Rectal smooth muscle tissue (tissue), 1 donor: ENCODE data around the gene FLVCR2.
A peak's percentile ranks its signal among the peaks of the same experiment; 100 is the strongest.

Source experiments
- H3K27ac ChIP-seq: one replicate; pipeline ENCODE4 v1.7.0; 2013; ENCODE audit warnings: low read depth, low read length, inconsistent platforms
- H3K27me3 ChIP-seq: one replicate; pipeline ENCODE4 v1.7.0; 2013; ENCODE audit warnings: low read length; ENCODE audit not compliant: control insufficient read depth, insufficient read depth
- H3K36me3 ChIP-seq: one replicate; pipeline ENCODE4 v1.7.0; 2013; ENCODE audit warnings: low read length; ENCODE audit not compliant: control insufficient read depth, insufficient read depth
- H3K4me1 ChIP-seq: one replicate; pipeline ENCODE4 v1.7.0; 2013; ENCODE audit warnings: low read length; ENCODE audit not compliant: control insufficient read depth, insufficient read depth
- H3K4me3 ChIP-seq: one replicate; pipeline ENCODE4 v1.7.0; 2013; ENCODE audit warnings: low read length
- H3K9ac ChIP-seq: one replicate; pipeline ENCODE4 v1.7.0; 2013; ENCODE audit warnings: low read length

The FLVCR2 gene

GRCh38 chr14:75561013-75561432 lies 17.4 kb upstream of the FLVCR2 start:
- no peaks in the 10 kb centered on the region for H3K27me3 ChIP-seq
- no peaks in the 10 kb centered on the region for H3K36me3 ChIP-seq
- H3K27ac ChIP-seq, result no peak overlapping the region
- H3K4me3 ChIP-seq, result no peak overlapping the region
- H3K4me1 ChIP-seq, result no peaks in the 10 kb centered on the region
- no peak overlapping the region for H3K9ac ChIP-seq

- H3K27me3 ChIP-seq, result no peaks in the 10 kb centered on the region
- H3K27ac ChIP-seq, result no peak overlapping the region
- no peak overlapping the region for H3K4me3 ChIP-seq
- H3K36me3 ChIP-seq, result no peaks in the 10 kb centered on the region
- H3K9ac ChIP-seq, result no peak overlapping the region
- no peaks in the 10 kb centered on the region for H3K4me1 ChIP-seq
Measured at GRCh38 chr14:75562089-75562488, 16.3 kb upstream of the FLVCR2 start.

GRCh38 chr14:75562489-75562888 lies 15.9 kb upstream of the FLVCR2 start:
- no peak overlapping the region for H3K27ac ChIP-seq
- no peak overlapping the region for H3K4me3 ChIP-seq
- no peaks in the 10 kb centered on the region for H3K4me1 ChIP-seq
- H3K36me3 ChIP-seq, result no peaks in the 10 kb centered on the region
- no peak overlapping the region for H3K9ac ChIP-seq
- no peaks in the 10 kb centered on the region for H3K27me3 ChIP-seq

- H3K9ac ChIP-seq, result no peak overlapping the region
- H3K4me1 ChIP-seq, result no peaks in the 10 kb centered on the region
- H3K36me3 ChIP-seq, result no peaks in the 10 kb centered on the region
- no peak overlapping the region for H3K27ac ChIP-seq
- no peaks in the 10 kb centered on the region for H3K27me3 ChIP-seq
- H3K4me3 ChIP-seq, result no peak overlapping the region
Measured at GRCh38 chr14:75563931-75564330, 14.5 kb upstream of the FLVCR2 start.

- no peaks in the 10 kb centered on the region for H3K36me3 ChIP-seq
- H3K4me3 ChIP-seq, result no peak overlapping the region
- no peaks in the 10 kb centered on the region for H3K4me1 ChIP-seq
- no peak overlapping the region for H3K9ac ChIP-seq
- H3K27ac ChIP-seq, result no peak overlapping the region
- no peaks in the 10 kb centered on the region for H3K27me3 ChIP-seq
Measured at GRCh38 chr14:75565056-75565455, 13.4 kb upstream of the FLVCR2 start.

- H3K4me3 ChIP-seq, result no peak overlapping the region
- H3K27me3 ChIP-seq, result no peaks in the 10 kb centered on the region
- no peak overlapping the region for H3K9ac ChIP-seq
- no peak overlapping the region for H3K27ac ChIP-seq
- no peaks in the 10 kb centered on the region for H3K36me3 ChIP-seq
- H3K4me1 ChIP-seq, result no peaks in the 10 kb centered on the region
Measured at GRCh38 chr14:75566321-75566720, 12.1 kb upstream of the FLVCR2 start.

GRCh38 chr14:75566752-75567151 lies 11.7 kb upstream of the FLVCR2 start:
- H3K4me1 ChIP-seq, result no peaks in the 10 kb centered on the region
- H3K27ac ChIP-seq, result no peak overlapping the region
- H3K36me3 ChIP-seq, result no peaks in the 10 kb centered on the region
- no peak overlapping the region for H3K4me3 ChIP-seq
- no peak overlapping the region for H3K9ac ChIP-seq
- no peaks in the 10 kb centered on the region for H3K27me3 ChIP-seq

GRCh38 chr14:75568140-75568539 lies 10.3 kb upstream of the FLVCR2 start:
- no peaks in the 10 kb centered on the region for H3K4me1 ChIP-seq
- no peaks in the 10 kb centered on the region for H3K27me3 ChIP-seq
- H3K9ac ChIP-seq, result no peak overlapping the region
- H3K4me3 ChIP-seq, result no peak overlapping the region
- no peak overlapping the region for H3K27ac ChIP-seq
- no peaks in the 10 kb centered on the region for H3K36me3 ChIP-seq

- Histone ChIP-seq H3K27ac (no peak overlapping the region), H3K4me1 (no peaks in the 10 kb centered on the region), H3K4me3 (no peak overlapping the region), H3K27me3 (no peaks in the 10 kb centered on the region), H3K9ac (no peak overlapping the region), H3K36me3 (no peaks in the 10 kb centered on the region)
Measured at GRCh38 chr14:75568791-75569190, 9.6 kb upstream of the FLVCR2 start.

GRCh38 chr14:75570797-75571196 lies 7.6 kb upstream of the FLVCR2 start:
- H3K27me3 ChIP-seq, result no peaks in the 10 kb centered on the region
- no peaks in the 10 kb centered on the region for H3K4me1 ChIP-seq
- H3K36me3 ChIP-seq, result no peaks in the 10 kb centered on the region
- H3K4me3 ChIP-seq, result no peak overlapping the region
- H3K27ac ChIP-seq, result no peak overlapping the region
- H3K9ac ChIP-seq, result no peak overlapping the region

- Histone ChIP-seq H3K9ac (no peak overlapping the region), H3K27ac (no peak overlapping the region), H3K27me3 (no peaks in the 10 kb centered on the region), H3K4me3 (no peak overlapping the region), H3K36me3 (no peaks in the 10 kb centered on the region), H3K4me1 (no peaks in the 10 kb centered on the region)
Measured at GRCh38 chr14:75572104-75572503, 6.3 kb upstream of the FLVCR2 start.

GRCh38 chr14:75577090-75577489 lies 1.3 kb upstream of the FLVCR2 start:
- Histone ChIP-seq H3K36me3 (no peaks in the 10 kb centered on the region), H3K4me1 (peaks cover 12% of the 10 kb centered on the region), H3K4me3 (no peak overlapping the region), H3K27ac (no peak overlapping the region), H3K27me3 (no peaks in the 10 kb centered on the region), H3K9ac (no peak overlapping the region)

- Histone ChIP-seq H3K36me3 (no peaks in the 10 kb centered on the region), H3K4me1 (peaks cover 12% of the 10 kb centered on the region), H3K4me3 (peak overlapping the region; percentile 84), H3K9ac (peak overlapping the region; percentile 36), H3K27me3 (no peaks in the 10 kb centered on the region), H3K27ac (peak overlapping the region; percentile 59)
Measured at GRCh38 chr14:75577729-75578101, 705 bp upstream of the FLVCR2 start.
